Neural cell (in vitro differentiated cells): Measurements from ENCODE around the gene IQGAP2.

Source experiments
- EP300 ChIP-seq: fragments of 450-650 bp; conservative IDR thresholded peaks from 2 replicates; pipeline ENCODE4 v1.6.1; 2014; ENCODE audit warnings: antibody characterized with exemption, mild to moderate bottlenecking, moderate library complexity; ENCODE audit not compliant: poor library complexity, severe bottlenecking
- POLR2AphosphoS5 ChIP-seq: IDR thresholded peaks from 2 replicates; pipeline ENCODE4 v1.6.1; 2012
- SMC3 ChIP-seq: fragments of 450-650 bp; conservative IDR thresholded peaks from 2 replicates; pipeline ENCODE4 v1.6.1; 2014; ENCODE audit warnings: antibody characterized with exemption, mild to moderate bottlenecking, moderate library complexity; ENCODE audit not compliant: poor library complexity
- TF ChIP-seq, protein P1 (sequence below): fragments of 450-650 bp; IDR thresholded peaks from 2 replicates; pipeline ENCODE4 v1.5.1; 2014; ENCODE audit warnings: antibody characterized with exemption, mild to moderate bottlenecking, moderate library complexity; ENCODE audit not compliant: poor library complexity, severe bottlenecking

DNA sequence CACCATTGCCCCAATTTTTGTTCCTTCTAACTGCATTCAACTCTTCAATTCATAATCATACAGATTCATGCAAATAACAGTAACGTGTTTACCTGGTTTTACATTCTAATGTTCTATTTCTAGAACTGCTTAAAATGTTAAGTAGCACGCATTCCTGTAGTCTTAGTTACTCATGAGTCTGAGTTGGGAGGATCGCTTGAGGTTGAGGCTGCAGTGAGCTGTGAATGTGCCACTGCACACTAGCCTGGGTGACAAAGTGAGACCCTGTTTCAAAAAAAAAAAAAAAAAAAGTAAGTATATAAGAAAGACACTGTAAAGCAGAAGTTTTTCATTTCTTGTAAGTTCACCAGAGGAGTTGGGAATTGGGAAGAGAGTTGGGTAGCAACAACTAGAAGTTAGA lies 114.2 kb downstream of the IQGAP2 start:
- TF ChIP-seq, protein P1, sequence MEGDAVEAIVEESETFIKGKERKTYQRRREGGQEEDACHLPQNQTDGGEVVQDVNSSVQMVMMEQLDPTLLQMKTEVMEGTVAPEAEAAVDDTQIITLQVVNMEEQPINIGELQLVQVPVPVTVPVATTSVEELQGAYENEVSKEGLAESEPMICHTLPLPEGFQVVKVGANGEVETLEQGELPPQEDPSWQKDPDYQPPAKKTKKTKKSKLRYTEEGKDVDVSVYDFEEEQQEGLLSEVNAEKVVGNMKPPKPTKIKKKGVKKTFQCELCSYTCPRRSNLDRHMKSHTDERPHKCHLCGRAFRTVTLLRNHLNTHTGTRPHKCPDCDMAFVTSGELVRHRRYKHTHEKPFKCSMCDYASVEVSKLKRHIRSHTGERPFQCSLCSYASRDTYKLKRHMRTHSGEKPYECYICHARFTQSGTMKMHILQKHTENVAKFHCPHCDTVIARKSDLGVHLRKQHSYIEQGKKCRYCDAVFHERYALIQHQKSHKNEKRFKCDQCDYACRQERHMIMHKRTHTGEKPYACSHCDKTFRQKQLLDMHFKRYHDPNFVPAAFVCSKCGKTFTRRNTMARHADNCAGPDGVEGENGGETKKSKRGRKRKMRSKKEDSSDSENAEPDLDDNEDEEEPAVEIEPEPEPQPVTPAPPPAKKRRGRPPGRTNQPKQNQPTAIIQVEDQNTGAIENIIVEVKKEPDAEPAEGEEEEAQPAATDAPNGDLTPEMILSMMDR = no peak
- TF ChIP-seq EP300 (no peak), POLR2AphosphoS5 (no peak), SMC3 (no peak)
